SU-DHL-6 (cell line): ENCODE results near the gene ZCCHC3.
A peak's percentile ranks its signal among the peaks of the same experiment; 100 is the strongest.

Source experiments
- H2AFZ ChIP-seq: fragments of 200-600 bp; sonication (generic); 2 replicates; pipeline ENCODE4 v1.6.1; 2014; ENCODE audit warnings: low read depth, mild to moderate bottlenecking, moderate library complexity, mixed read lengths, antibody characterized with exemption, low read length; ENCODE audit not compliant: severe bottlenecking
- H3F3A ChIP-seq: fragments of 200-600 bp; shearing (Covaris generic); 2 replicates; pipeline ENCODE4 v1.6.0; 2016; ENCODE audit warnings: antibody characterized with exemption, mild to moderate bottlenecking; ENCODE audit not compliant: insufficient read depth
- H3K27ac ChIP-seq: fragments of 200-600 bp; sonication (generic); 2 replicates; pipeline ENCODE4 v1.5.1; 2016; ENCODE audit warnings: low read depth, mild to moderate bottlenecking, low read length, moderate library complexity, mixed read lengths
- H3K27me3 ChIP-seq: fragments of 200-600 bp; sonication (generic), shearing (Covaris generic); 2 replicates; pipeline ENCODE4 v1.6.0; 2014; ENCODE audit warnings: mild to moderate bottlenecking, low read length
- H3K36me3 ChIP-seq: fragments of 200-600 bp; sonication (generic); 2 replicates; pipeline ENCODE4 v1.6.1; 2014; ENCODE audit warnings: mild to moderate bottlenecking, low read length, mixed read lengths
- H3K4me2 ChIP-seq: fragments of 300-600, 200-600 bp; shearing (Covaris generic), sonication (generic); 2 replicates; pipeline ENCODE4 v1.6.0; 2014; ENCODE audit warnings: low read length, low read depth, mild to moderate bottlenecking; ENCODE audit not compliant: poor library complexity, severe bottlenecking
- H3K4me3 ChIP-seq: fragments of 200-600 bp; sonication (generic); 2 replicates; pipeline ENCODE4 v1.5.1; 2014; ENCODE audit warnings: antibody characterized with exemption, low read length, mild to moderate bottlenecking, mixed read lengths; ENCODE audit not compliant: insufficient read depth, poor library complexity, severe bottlenecking
- H3K79me2 ChIP-seq: fragments of 200-600 bp; sonication (generic); 2 replicates; pipeline ENCODE4 v1.6.1; 2014; ENCODE audit warnings: mild to moderate bottlenecking, low read length, moderate library complexity; ENCODE audit not compliant: insufficient read depth
- H3K9ac ChIP-seq: fragments of 200-600 bp; sonication (generic); 2 replicates; pipeline ENCODE4 v1.7.0; 2014; ENCODE audit warnings: mild to moderate bottlenecking, low read length
- H3K9me2 ChIP-seq: fragments of 200-600 bp; sonication (generic); replicated peaks from 2 replicates; pipeline ENCODE4 v1.6.1; 2014; ENCODE audit warnings: low read length; ENCODE audit not compliant: insufficient read depth
- H3K9me3 ChIP-seq: fragments of 200-600 bp; sonication (generic); 2 replicates; pipeline ENCODE4 v1.6.1; 2014; ENCODE audit warnings: low read length, mixed read lengths; ENCODE audit not compliant: insufficient read depth
- H4K20me1 ChIP-seq: fragments of 200-600 bp; sonication (generic); 2 replicates; pipeline ENCODE4 v1.6.1; 2014; ENCODE audit warnings: low read depth, mild to moderate bottlenecking, antibody characterized with exemption, low read length, moderate library complexity, mixed read lengths
- CTCF ChIP-seq: fragments of 200-600 bp; sonication (generic); IDR thresholded peaks from one replicate; pipeline ENCODE4 v1.5.1; 2017; ENCODE audit warnings: antibody characterized with exemption, mild to moderate bottlenecking, low read length, moderate library complexity; ENCODE audit not compliant: insufficient read depth, poor library complexity, severe bottlenecking
- EZH2phosphoT487 ChIP-seq: fragments of 200-600 bp; sonication (generic), shearing (Covaris generic); conservative IDR thresholded peaks from 2 replicates; pipeline ENCODE4 v1.6.1; 2018; ENCODE audit warnings: mild to moderate bottlenecking, antibody characterized with exemption, low read length, moderate library complexity, mixed read lengths

ZCCHC3 gene

GRCh38 chr20:325889-326644 is 28.7 kb downstream of the ZCCHC3 start:
- H3K27me3 ChIP-seq, result no peaks in the 10 kb centered on the region
- no peaks in the 10 kb centered on the region for H4K20me1 ChIP-seq
- no peak for TF ChIP-seq CTCF
- TF ChIP-seq EZH2phosphoT487, result no peak
- H3K4me2 ChIP-seq, result peak overlapping the region; percentile 92
- H3K27ac ChIP-seq, result peak overlapping the region; percentile 89
- H3K9me2 ChIP-seq, result no peaks in the 10 kb centered on the region
- peak overlapping the region; percentile 84 for H3K4me3 ChIP-seq
- peak overlapping the region; percentile 85 for H3K9ac ChIP-seq
- peak overlapping the region; percentile 35 for H2AFZ ChIP-seq
- peaks cover 11% of the 10 kb centered on the region; the same call in 1 of the 2 replicates for H3K79me2 ChIP-seq
- no peaks in the 10 kb centered on the region for H3K36me3 ChIP-seq
- H3F3A ChIP-seq, result peaks cover 22% of the 10 kb centered on the region
- no peaks in the 10 kb centered on the region for H3K9me3 ChIP-seq

GRCh38 chr20:326645-327185 is 29.3 kb downstream of the ZCCHC3 start:
- H3K9me3 ChIP-seq, result no peaks in the 10 kb centered on the region
- peak overlapping the region; percentile 92 for H3K4me2 ChIP-seq
- H3K27ac ChIP-seq, result peak overlapping the region; percentile 89
- H3F3A ChIP-seq, result peaks cover 22% of the 10 kb centered on the region
- H3K4me3 ChIP-seq, result peak overlapping the region; percentile 84
- H4K20me1 ChIP-seq, result no peaks in the 10 kb centered on the region
- H2AFZ ChIP-seq, result no peak overlapping the region
- TF ChIP-seq EZH2phosphoT487, result no peak
- no peak for TF ChIP-seq CTCF
- H3K36me3 ChIP-seq, result no peaks in the 10 kb centered on the region
- H3K9ac ChIP-seq, result peak overlapping the region; percentile 85
- H3K27me3 ChIP-seq, result no peaks in the 10 kb centered on the region
- H3K9me2 ChIP-seq, result no peaks in the 10 kb centered on the region
- H3K79me2 ChIP-seq, result peaks cover 11% of the 10 kb centered on the region; the same call in 1 of the 2 replicates

- peaks cover 22% of the 10 kb centered on the region for H3F3A ChIP-seq
- TF ChIP-seq EZH2phosphoT487 (no peak), CTCF (no peak)
- H3K9ac ChIP-seq, result peak overlapping the region; percentile 85
- no peaks in the 10 kb centered on the region for H3K36me3 ChIP-seq
- peaks cover 11% of the 10 kb centered on the region; the same call in 1 of the 2 replicates for H3K79me2 ChIP-seq
- peak overlapping the region; percentile 84 for H3K4me3 ChIP-seq
- peak overlapping the region; percentile 92 for H3K4me2 ChIP-seq
- no peaks in the 10 kb centered on the region for H3K9me3 ChIP-seq
- H3K27me3 ChIP-seq, result no peaks in the 10 kb centered on the region
- no peaks in the 10 kb centered on the region for H3K9me2 ChIP-seq
- no peaks in the 10 kb centered on the region for H4K20me1 ChIP-seq
- H2AFZ ChIP-seq, result peak overlapping the region; percentile 22
- peak overlapping the region; percentile 89 for H3K27ac ChIP-seq
These were observed 30.0 kb downstream of the ZCCHC3 start for GRCh38 chr20:327186-328026.
